GM21381 (cell line): ENCODE data around the gene SMIM44.

Source experiments
- ATAC-seq: cut with Tn5 transposase; IDR thresholded peaks from one replicate; pipeline ENCODE4 v1.9.1; 2021; ENCODE audit warnings: mild to moderate bottlenecking, moderate library complexity; ENCODE audit not compliant: unreplicated experiment

Gene SMIM44

DNA sequence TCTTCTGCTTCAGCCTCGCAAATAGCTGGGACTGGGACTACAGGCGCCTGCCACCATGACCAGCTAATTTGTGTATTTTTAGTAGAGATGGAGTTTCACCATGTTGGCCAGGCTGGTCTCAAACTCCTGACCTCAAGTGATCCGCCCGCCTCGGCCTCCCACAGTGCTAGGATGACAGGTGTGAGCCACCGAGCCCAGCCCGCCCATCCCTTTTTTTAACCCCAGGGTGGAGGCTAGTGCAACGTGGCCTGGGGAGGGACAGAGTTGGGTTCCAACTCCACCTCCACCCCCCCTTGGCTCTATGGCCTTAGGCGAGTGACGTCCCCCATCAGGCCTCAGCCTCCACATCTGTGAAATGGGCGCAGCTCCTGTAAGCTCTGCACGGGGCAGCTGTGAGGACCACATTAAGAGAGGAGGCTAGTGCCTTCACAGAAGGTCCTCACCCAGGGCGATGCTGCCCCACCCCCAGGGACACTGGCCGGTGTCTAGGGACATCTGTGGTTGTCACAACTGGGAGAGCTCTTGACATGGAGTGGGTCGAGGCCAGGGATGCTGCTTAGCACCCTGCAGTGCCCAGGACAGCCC is 40.7 kb downstream of the SMIM44 start:
- no peak for ATAC-seq

DNA sequence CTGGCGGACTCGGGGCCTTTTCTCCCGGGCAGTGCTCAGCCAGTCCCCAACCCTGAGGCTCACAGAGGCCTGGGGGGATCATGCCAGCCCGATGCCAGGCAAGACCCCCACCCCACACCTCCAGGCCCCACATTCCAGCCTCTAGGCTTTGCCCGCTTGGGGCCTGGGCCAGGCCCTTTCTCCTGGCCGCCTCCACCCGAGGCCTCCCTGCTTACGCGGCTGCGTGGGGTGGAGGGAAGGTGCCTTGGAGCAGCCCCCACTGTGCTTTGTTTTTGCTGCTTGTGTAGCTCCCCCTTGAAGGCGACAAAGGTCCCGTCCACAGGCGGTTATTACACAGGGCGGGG is 41.3 kb downstream of the SMIM44 start:
- no peak for ATAC-seq

DNA sequence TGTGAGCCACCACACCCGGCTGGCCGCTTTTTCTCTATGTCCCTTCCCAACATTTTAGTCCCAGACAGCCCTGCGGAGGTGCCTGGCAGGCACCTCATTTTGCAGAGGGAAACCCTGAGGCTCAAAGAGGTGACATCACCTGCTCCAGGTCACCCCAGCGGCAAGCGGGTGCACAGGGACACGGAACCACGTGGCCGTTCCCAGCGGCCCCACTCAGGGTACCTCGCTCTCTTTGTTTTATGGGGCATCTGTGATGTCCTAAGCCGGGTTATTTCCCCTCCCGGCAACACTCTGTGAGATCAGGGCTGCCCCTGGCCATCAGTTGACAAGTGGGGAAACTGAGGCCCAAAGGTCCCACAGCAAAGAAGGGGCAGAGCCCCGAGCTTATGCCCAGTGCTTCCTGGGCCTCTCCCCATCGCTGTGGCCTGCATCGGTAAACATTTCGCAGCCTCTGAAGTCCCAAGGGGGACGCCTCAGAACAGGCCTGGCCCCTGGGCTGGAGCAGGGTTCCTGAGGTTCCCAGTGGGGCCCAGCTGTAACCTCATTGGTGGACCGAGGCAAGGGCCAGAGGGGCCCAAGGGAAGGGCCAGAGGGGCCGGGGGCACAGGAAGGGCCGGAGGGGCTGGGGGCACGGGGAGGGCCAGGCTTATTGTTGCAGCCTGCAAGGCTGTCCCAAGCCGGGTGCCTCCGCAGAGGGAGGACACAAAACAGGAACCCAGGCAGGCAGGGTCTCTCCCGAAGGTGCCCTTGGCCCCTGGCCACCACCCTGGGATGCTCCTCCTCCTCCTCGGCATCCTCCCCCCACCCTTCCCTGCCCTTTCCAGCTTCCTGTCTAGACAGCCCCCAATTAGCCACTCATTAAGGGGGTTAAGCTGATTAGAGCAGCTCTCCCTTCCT is 41.9 kb downstream of the SMIM44 start:
- no peak for ATAC-seq

DNA sequence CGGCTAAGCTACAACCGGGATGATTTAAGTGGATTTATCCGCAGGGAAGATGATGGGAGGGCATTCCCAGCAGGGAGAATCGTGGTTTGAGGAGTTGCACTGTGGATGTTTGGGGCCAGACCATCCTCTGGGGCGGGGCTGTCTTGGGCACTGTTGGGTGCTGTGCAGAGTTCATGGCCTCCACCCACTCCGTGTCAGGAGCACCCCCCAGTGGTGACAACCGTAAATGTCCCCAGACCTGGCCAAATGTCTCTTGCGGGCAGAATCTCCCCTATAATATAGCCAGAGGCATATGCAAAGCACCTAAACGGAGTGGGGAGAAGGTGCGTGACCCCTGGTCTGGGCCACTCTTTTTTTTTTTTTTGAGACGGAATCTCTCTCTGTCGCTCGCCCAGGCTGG is 43.2 kb downstream of the SMIM44 start:
- no peak for ATAC-seq

DNA sequence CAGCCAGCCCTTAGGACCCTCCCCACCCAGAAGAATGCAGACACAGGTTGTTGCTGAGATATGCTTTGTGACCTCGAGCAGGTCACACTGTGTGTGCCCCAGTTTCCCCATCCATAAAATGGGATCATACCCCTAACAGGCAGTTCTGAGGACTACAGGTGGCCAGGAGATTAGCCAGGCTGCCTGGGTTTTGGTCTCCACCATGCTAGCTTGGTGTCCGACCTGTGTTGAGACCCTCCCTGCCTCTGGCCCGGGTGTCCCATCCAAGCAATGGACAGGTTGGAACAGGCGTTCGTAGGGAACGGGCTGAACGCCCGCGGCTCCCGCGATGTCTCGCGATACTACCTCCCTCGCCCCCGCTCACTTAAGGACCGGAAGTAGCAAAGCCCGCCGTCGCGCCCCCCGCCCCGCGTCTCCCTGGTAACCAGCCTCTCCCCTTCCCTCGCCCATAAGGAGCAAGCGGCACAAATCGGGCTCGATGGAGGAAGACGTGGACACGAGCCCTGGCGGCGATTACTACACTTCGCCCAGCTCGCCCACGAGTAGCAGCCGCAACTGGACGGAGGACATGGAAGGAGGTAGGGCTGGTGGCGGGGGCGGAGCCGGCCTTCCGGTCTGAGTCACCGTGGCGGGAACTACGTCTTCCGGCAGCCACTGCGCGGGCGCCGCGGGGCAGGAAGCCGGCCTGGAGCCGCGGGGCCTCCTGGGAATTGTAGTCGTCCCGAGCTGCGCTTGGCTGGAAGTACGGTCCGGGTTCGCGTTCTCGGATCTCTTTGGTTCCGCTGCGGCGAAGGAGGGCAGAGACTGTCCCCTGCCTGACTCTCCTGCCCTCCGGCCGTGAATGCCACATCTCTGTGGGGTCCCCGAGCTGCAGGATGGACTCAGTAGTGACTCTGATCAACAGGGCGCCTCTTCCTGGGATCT is 48.3 kb downstream of the SMIM44 start:
- ATAC-seq: peak; percentile 92

DNA sequence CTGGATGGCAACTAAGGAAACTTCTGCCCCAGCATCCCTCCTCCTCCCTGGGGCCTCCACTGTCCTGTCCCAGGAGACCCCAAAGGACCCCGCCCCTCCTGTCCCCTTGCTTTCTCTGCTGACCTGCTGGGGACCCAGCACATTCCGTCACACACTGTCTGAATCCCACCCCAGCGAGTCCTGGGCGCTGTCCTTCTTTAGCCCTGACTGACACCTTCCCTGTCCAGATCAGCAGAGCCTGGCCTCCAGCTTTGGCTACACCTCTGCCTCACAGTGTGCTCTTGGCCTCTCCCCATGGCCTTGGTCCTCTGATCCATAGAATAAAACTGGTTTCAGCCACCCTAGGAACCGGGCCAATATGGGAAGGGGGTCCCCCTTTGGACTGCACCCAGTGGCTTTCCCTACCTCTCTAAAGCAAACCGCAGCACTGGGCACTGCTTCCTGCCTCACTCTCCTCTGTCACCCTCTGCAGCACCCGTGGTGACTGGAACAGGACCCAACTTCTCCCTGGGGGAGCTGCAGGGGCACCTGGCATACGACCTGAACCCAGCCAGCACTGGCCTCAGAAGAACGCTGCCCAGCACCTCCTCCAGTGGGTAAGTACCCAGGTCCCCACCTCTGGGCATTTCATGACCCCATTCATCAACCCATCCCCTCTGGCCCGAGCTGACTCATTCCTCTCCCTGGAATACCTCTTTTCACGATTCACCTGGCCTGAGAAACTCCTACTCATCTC is 49.3 kb downstream of the SMIM44 start:
- no peak for ATAC-seq

DNA sequence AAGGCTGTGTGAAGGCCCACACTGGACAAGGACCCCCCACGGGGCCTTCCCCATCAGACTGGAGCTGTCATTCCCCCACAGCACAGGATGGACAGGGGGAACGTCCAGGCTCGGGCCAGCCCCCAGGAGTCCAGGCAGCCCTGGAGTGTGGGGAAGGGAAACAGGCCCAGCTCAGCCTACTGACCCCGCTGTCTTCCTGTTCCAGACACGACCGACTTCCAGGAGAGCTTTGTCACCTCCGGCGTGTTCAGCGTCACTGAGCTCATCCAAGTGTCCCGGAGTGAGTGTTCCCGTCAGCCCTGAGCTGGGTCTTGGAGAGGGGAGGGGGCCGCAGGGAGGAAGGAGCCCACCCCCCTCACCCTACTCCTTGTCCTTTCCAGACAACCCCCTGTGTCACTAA is 49.9 kb downstream of the SMIM44 start:
- no peak for ATAC-seq
